ENCODE data around the gene PTPRD. TPM values are rescaled to one million over a fixed set of nuclear protein-coding genes. Genes with fewer than 3 reads are reported as not detected.

The PTPRD gene
- total and polyA plus RNA-seq, 9 donors: 45.2 to 104 (median 80.0) TPM

GRCh38 chr9:8391132-8391531 lies 2221.7 kb downstream of the PTPRD start:
- no peak overlapping the region for H3K4me3 ChIP-seq (ENCODE audit: low read length)
- no CpG with 5 or more reads among the region's 4 CpGs for WGBS (ENCODE audit: insufficient coverage)
- no peaks in the 10 kb centered on the region for H3K4me1 ChIP-seq (ENCODE audit: control insufficient read depth, insufficient read depth, low read length)
- DNase-seq: peak; percentile 12
- H3K27ac ChIP-seq (ENCODE audit: low read length): no peak overlapping the region
- H3K9me3 ChIP-seq (replicated peaks; ENCODE audit: control insufficient read depth, low read depth, low read length): no peaks in the 10 kb centered on the region
- H3K27me3 ChIP-seq (ENCODE audit: control insufficient read depth, insufficient read depth, low read length): no peaks in the 10 kb centered on the region
- peaks cover 4% of the 10 kb centered on the region for H3K36me3 ChIP-seq (ENCODE audit: control insufficient read depth, insufficient read depth, low read length)

- Histone ChIP-seq H3K4me3 (ENCODE audit: low read length) (no peak overlapping the region), H3K36me3 (ENCODE audit: control insufficient read depth, insufficient read depth, low read length) (peaks cover 2% of the 10 kb centered on the region), H3K4me1 (ENCODE audit: control insufficient read depth, insufficient read depth, low read length) (no peaks in the 10 kb centered on the region), H3K27me3 (ENCODE audit: control insufficient read depth, insufficient read depth, low read length) (no peaks in the 10 kb centered on the region), H3K27ac (ENCODE audit: low read length) (no peak overlapping the region), H3K9me3 (replicated peaks; ENCODE audit: control insufficient read depth, low read depth, low read length) (no peaks in the 10 kb centered on the region)
- DNase-seq: no peak
These were observed 2222.2 kb downstream of the PTPRD start for GRCh38 chr9:8390571-8390970.

GRCh38 chr9:8389531-8389930 lies 2223.3 kb downstream of the PTPRD start:
- H3K9me3 ChIP-seq (replicated peaks; ENCODE audit: control insufficient read depth, low read depth, low read length): no peaks in the 10 kb centered on the region
- no peaks in the 10 kb centered on the region for H3K27me3 ChIP-seq (ENCODE audit: control insufficient read depth, insufficient read depth, low read length)
- no peaks in the 10 kb centered on the region for H3K4me1 ChIP-seq (ENCODE audit: control insufficient read depth, insufficient read depth, low read length)
- peaks cover 2% of the 10 kb centered on the region for H3K36me3 ChIP-seq (ENCODE audit: control insufficient read depth, insufficient read depth, low read length)
- no peak for DNase-seq
- WGBS (ENCODE audit: insufficient coverage): no CpG with 5 or more reads among the region's 3 CpGs
- H3K27ac ChIP-seq (ENCODE audit: low read length): no peak overlapping the region
- no peak overlapping the region for H3K4me3 ChIP-seq (ENCODE audit: low read length)

- no peaks in the 10 kb centered on the region for H3K9me3 ChIP-seq (replicated peaks; ENCODE audit: control insufficient read depth, low read depth, low read length)
- H3K4me3 ChIP-seq (ENCODE audit: low read length): no peak overlapping the region
- WGBS (ENCODE audit: insufficient coverage): no CpG with 5 or more reads among the region's 1 CpG
- no peaks in the 10 kb centered on the region for H3K27me3 ChIP-seq (ENCODE audit: control insufficient read depth, insufficient read depth, low read length)
- DNase-seq: no peak
- H3K27ac ChIP-seq (ENCODE audit: low read length): no peak overlapping the region
- peaks cover 2% of the 10 kb centered on the region for H3K36me3 ChIP-seq (ENCODE audit: control insufficient read depth, insufficient read depth, low read length)
- H3K4me1 ChIP-seq (ENCODE audit: control insufficient read depth, insufficient read depth, low read length): no peaks in the 10 kb centered on the region
These were observed 2224.7 kb downstream of the PTPRD start for GRCh38 chr9:8388132-8388531.

GRCh38 chr9:8384091-8384490 lies 2228.7 kb downstream of the PTPRD start:
- Histone ChIP-seq H3K27me3 (ENCODE audit: control insufficient read depth, insufficient read depth, low read length) (no peaks in the 10 kb centered on the region), H3K9me3 (replicated peaks; ENCODE audit: control insufficient read depth, low read depth, low read length) (no peaks in the 10 kb centered on the region), H3K36me3 (ENCODE audit: control insufficient read depth, insufficient read depth, low read length) (no peaks in the 10 kb centered on the region), H3K4me3 (ENCODE audit: low read length) (no peak overlapping the region), H3K27ac (ENCODE audit: low read length) (no peak overlapping the region), H3K4me1 (ENCODE audit: control insufficient read depth, insufficient read depth, low read length) (no peaks in the 10 kb centered on the region)
- peak; percentile 88 for DNase-seq
- 57% methylated on average over 1 of the region's 3 CpGs for WGBS (ENCODE audit: insufficient coverage)

- no peaks in the 10 kb centered on the region for H3K27me3 ChIP-seq (ENCODE audit: control insufficient read depth, insufficient read depth, low read length)
- 100% methylated on average over 2 of the region's 4 CpGs for WGBS (ENCODE audit: insufficient coverage)
These were observed 2229.8 kb downstream of the PTPRD start for GRCh38 chr9:8382777-8383527.

GRCh38 chr9:8382266-8382665 lies 2230.5 kb downstream of the PTPRD start:
- H3K27me3 ChIP-seq (ENCODE audit: control insufficient read depth, insufficient read depth, low read length): no peaks in the 10 kb centered on the region
- no peaks in the 10 kb centered on the region for H3K4me1 ChIP-seq (ENCODE audit: control insufficient read depth, insufficient read depth, low read length)
- H3K4me3 ChIP-seq (ENCODE audit: low read length): no peak overlapping the region
- DNase-seq: no peak
- WGBS (ENCODE audit: insufficient coverage): 60% methylated on average over 1 of the region's 1 CpG
- no peaks in the 10 kb centered on the region for H3K36me3 ChIP-seq (ENCODE audit: control insufficient read depth, insufficient read depth, low read length)
- no peaks in the 10 kb centered on the region for H3K9me3 ChIP-seq (replicated peaks; ENCODE audit: control insufficient read depth, low read depth, low read length)
- no peak overlapping the region for H3K27ac ChIP-seq (ENCODE audit: low read length)

More at GRCh38 chr9:8382777-8383527, 2229.8 kb downstream of the PTPRD start:
- Histone ChIP-seq H3K9me3 (replicated peaks; ENCODE audit: control insufficient read depth, low read depth, low read length) (no peaks in the 10 kb centered on the region), H3K4me3 (ENCODE audit: low read length) (no peak overlapping the region), H3K36me3 (ENCODE audit: control insufficient read depth, insufficient read depth, low read length) (no peaks in the 10 kb centered on the region), H3K27ac (ENCODE audit: low read length) (no peak overlapping the region), H3K4me1 (ENCODE audit: control insufficient read depth, insufficient read depth, low read length) (no peaks in the 10 kb centered on the region)
- no peak for DNase-seq

DNA sequence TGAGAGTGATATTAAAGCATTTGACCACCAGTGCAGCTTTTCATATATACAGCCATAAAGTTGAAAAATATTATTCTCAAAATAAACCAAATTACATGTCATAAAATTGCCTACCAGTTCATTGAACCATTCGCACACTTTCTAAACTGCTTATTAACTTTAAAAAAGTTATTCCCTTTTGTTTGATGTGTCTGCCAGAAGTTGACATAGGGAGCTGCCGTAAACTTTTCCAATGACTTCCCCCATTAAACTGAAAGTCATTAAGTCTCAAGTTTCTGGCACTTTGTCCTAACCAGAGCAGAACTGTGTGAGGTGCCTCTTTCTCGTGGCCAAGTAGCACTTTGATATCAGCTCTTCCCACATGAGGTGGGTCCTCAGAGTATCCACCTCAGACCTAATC lies 2231.2 kb downstream of the PTPRD start:
- no peaks in the 10 kb centered on the region for H3K9me3 ChIP-seq (replicated peaks; ENCODE audit: control insufficient read depth, low read depth, low read length)
- H3K36me3 ChIP-seq (ENCODE audit: control insufficient read depth, insufficient read depth, low read length): no peaks in the 10 kb centered on the region
- H3K4me3 ChIP-seq (ENCODE audit: low read length): no peak overlapping the region
- WGBS (ENCODE audit: insufficient coverage): 50% methylated on average over 1 of the region's 3 CpGs
- no peak overlapping the region for H3K27ac ChIP-seq (ENCODE audit: low read length)
- no peak for DNase-seq
- no peaks in the 10 kb centered on the region for H3K27me3 ChIP-seq (ENCODE audit: control insufficient read depth, insufficient read depth, low read length)
- no peaks in the 10 kb centered on the region for H3K4me1 ChIP-seq (ENCODE audit: control insufficient read depth, insufficient read depth, low read length)

DNA sequence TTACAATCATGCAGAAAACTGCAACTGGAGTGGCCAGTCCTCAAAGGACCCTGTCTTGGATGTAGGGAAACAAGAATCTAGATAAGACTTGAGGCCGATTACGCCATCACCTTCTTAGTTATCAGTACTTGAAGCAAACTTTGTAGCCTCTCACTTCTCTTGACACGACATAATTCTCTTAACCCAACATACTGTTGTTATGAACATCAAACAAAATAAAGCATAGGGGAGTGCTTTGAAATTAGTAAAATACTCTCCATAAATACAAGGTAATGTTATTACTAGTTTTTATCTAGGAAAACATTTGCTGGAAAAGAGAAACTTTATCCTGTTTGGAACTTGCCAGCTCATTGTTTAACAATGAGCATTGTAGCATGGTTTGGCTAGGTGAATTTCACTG lies 2238.3 kb downstream of the PTPRD start:
- H3K4me3 ChIP-seq (ENCODE audit: low read length): no peak overlapping the region
- H3K27me3 ChIP-seq (ENCODE audit: control insufficient read depth, insufficient read depth, low read length): no peaks in the 10 kb centered on the region
- DNase-seq: no peak
- H3K4me1 ChIP-seq (ENCODE audit: control insufficient read depth, insufficient read depth, low read length): no peaks in the 10 kb centered on the region
- H3K36me3 ChIP-seq (ENCODE audit: control insufficient read depth, insufficient read depth, low read length): peaks cover 4% of the 10 kb centered on the region
- no peaks in the 10 kb centered on the region for H3K9me3 ChIP-seq (replicated peaks; ENCODE audit: control insufficient read depth, low read depth, low read length)
- no peak overlapping the region for H3K27ac ChIP-seq (ENCODE audit: low read length)
- no CpG with 5 or more reads among the region's 3 CpGs for WGBS (ENCODE audit: insufficient coverage)

GRCh38 chr9:8371686-8372085 lies 2241.1 kb downstream of the PTPRD start:
- WGBS (ENCODE audit: insufficient coverage): 100% methylated on average over 1 of the region's 2 CpGs
- H3K9me3 ChIP-seq (replicated peaks; ENCODE audit: control insufficient read depth, low read depth, low read length): no peaks in the 10 kb centered on the region
- H3K27ac ChIP-seq (ENCODE audit: low read length): no peak overlapping the region
- peaks cover 4% of the 10 kb centered on the region for H3K36me3 ChIP-seq (ENCODE audit: control insufficient read depth, insufficient read depth, low read length)
- H3K27me3 ChIP-seq (ENCODE audit: control insufficient read depth, insufficient read depth, low read length): no peaks in the 10 kb centered on the region
- DNase-seq: no peak
- no peaks in the 10 kb centered on the region for H3K4me1 ChIP-seq (ENCODE audit: control insufficient read depth, insufficient read depth, low read length)
- no peak overlapping the region for H3K4me3 ChIP-seq (ENCODE audit: low read length)
